ENCODE measurements around the gene S100PBP.

DNA sequence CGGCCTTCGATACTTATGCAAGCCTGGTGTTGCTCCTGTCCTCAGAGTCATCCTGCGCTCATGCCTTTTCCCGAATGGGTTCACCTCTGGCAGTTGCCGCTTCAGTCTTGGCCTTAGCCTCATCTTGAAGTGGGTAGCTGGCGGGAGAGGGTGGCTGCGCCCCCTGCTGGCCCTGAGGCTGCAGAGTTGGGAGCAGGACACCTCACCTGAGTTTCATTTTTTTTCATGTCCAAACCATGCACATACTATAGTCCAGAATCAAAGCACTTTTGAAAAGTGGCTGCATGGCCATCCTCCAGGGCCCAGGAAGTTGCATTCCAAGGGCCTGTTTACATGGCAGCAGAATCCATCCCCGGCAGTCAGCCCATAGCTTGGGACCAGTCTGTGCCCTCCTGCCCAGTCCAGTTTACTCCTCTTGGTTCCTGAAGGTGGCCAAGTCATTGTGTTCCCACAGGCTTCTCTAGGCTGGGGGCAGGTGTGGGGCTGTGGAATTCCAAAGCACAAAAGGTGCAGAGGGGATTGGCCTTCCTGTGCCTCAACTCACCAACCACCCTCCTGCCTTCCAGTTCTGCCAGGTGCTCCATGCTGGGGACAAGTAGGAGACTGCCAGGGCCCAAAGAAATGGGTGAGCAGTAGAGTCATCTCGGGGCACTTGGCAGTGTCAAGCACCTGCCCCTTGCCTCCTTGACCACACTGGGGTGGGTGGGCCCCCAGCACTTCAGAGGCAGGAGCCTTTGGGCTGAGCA is 44.3 kb upstream of the S100PBP start:
- TF ChIP-seq, protein P1, sequence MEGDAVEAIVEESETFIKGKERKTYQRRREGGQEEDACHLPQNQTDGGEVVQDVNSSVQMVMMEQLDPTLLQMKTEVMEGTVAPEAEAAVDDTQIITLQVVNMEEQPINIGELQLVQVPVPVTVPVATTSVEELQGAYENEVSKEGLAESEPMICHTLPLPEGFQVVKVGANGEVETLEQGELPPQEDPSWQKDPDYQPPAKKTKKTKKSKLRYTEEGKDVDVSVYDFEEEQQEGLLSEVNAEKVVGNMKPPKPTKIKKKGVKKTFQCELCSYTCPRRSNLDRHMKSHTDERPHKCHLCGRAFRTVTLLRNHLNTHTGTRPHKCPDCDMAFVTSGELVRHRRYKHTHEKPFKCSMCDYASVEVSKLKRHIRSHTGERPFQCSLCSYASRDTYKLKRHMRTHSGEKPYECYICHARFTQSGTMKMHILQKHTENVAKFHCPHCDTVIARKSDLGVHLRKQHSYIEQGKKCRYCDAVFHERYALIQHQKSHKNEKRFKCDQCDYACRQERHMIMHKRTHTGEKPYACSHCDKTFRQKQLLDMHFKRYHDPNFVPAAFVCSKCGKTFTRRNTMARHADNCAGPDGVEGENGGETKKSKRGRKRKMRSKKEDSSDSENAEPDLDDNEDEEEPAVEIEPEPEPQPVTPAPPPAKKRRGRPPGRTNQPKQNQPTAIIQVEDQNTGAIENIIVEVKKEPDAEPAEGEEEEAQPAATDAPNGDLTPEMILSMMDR (IDR thresholded peaks at IDR 0.05) = peak; percentile 82 to 97 (median 96)
- peak in 1 of 3 donors; percentile 21 for TF ChIP-seq POLR2A (IDR thresholded peaks at IDR 0.05)
